NOMO-1 treated with dmso at 0.1 percent for 144 hours (cell line): Measurements from ENCODE around the gene S100A5.
A peak's percentile ranks its signal among the peaks of the same experiment; 100 is the strongest.
"Not testable (repeated sequence)": the region's sequence is repeated elsewhere in the genome, so short reads cannot be mapped to it uniquely, and the experiment has no call there.

ENCODE experiments used
- DNase-seq: peaks from one replicate; lab custom pipeline; 2025; ENCODE audit not compliant: unreplicated experiment; lab: John Stamatoyannopoulos, UW

The S100A5 gene

GRCh38 chr1:153535242-153536011, 5.3 kb downstream of the S100A5 start, which contains the start of gene S100A6:
TSS of gene S100A6 (minus strand) at chr1:153535991. CDS start at chr1:153535339, 652 bp downstream.
- no peak for DNase-seq

- DNase-seq, result no peak
Measured at GRCh38 chr1:153534925-153535241, 5.9 kb downstream of the S100A5 start.

GRCh38 chr1:153534226-153534924, 6.4 kb downstream of the S100A5 start:
- DNase-seq, result no peak

GRCh38 chr1:153533689-153534201, 7.0 kb downstream of the S100A5 start:
- no peak for DNase-seq

GRCh38 chr1:153532769-153533599, 7.8 kb downstream of the S100A5 start:
- DNase-seq, result peak; percentile 61

GRCh38 chr1:153532181-153532580, 8.6 kb downstream of the S100A5 start:
- no peak for DNase-seq

- DNase-seq, result no peak
Measured at GRCh38 chr1:153531638-153532037, 9.1 kb downstream of the S100A5 start.

GRCh38 chr1:153527683-153528040, 13.1 kb downstream of the S100A5 start:
- no peak for DNase-seq

GRCh38 chr1:153527023-153527682, 13.6 kb downstream of the S100A5 start:
- no peak for DNase-seq

GRCh38 chr1:153526132-153526543, 14.6 kb downstream of the S100A5 start:
- DNase-seq, result no peak

GRCh38 chr1:153525088-153525728, 15.5 kb downstream of the S100A5 start:
- DNase-seq, result no peak

- not testable (repeated sequence) for DNase-seq
Measured at GRCh38 chr1:153522353-153523048, 18.2 kb downstream of the S100A5 start.

- not testable (repeated sequence) for DNase-seq
Measured at GRCh38 chr1:153521808-153522207, 18.9 kb downstream of the S100A5 start.

GRCh38 chr1:153520818-153521476, 19.8 kb downstream of the S100A5 start:
- no peak for DNase-seq

GRCh38 chr1:153520137-153520691, 20.5 kb downstream of the S100A5 start:
- not testable (repeated sequence) for DNase-seq

GRCh38 chr1:153519242-153519641, 21.5 kb downstream of the S100A5 start:
- no peak for DNase-seq

GRCh38 chr1:153515504-153516394, 25.0 kb downstream of the S100A5 start:
- peak; percentile 52 for DNase-seq

GRCh38 chr1:153513666-153514065, 27.1 kb downstream of the S100A5 start:
- no peak for DNase-seq
